Endothelial cell of umbilical vein (primary cell): ENCODE results near the gene ZDHHC9.

ENCODE experiments used
- POLR2A ChIP-seq: IDR thresholded peaks from 2 replicates; pipeline ENCODE4 v1.6.1; 2012; ENCODE audit warnings: low read depth, mild to moderate bottlenecking, control low read depth, low read length
- POLR2AphosphoS5 ChIP-seq: IDR thresholded peaks from 2 replicates; pipeline ENCODE4 v1.6.1; 2012; ENCODE audit warnings: low read depth, mild to moderate bottlenecking, control low read depth, low read length, moderate library complexity; ENCODE audit not compliant: insufficient read depth

DNA sequence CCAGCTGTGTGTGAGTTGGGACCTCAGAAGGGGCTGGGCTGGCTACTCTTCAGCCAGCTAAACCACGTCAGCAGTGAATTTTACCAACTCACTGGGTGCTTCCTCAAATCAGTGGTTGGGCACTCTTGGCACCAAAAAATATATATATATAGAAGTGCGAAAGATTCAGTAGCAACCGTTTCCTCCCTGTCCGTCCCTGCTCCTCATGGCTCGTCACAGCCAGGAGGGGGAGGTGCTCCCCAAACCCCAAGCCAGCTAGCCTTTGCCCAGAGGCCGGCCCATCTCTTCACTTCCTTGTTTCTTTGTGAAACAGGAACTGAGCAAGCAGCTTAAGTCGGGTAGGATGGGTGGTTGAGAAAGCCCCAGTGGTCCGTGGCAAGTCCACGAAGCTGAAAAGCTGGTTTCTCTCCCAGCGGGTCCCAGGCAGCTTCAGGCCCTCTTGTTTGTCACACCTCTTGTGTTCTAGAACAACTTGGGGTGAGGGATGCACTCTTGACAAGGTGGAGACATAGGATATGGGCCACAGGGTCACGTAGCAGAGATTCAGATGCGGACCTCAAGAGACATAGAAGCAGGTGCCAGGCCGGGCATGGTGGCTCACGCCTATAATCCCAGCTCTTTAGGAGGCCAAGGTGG, 70.8 kb downstream of the ZDHHC9 start:
- TF ChIP-seq POLR2A (no peak), POLR2AphosphoS5 (no peak)
